HL-60 (cell line): ENCODE measurements around the gene PARP16.

Experiments used
- DNase-seq, 2 experiments: peaks; one replicate each; pipeline ENCODE4 v3.0.0-alpha.2; 2010 to 2020; ENCODE audit warnings: low read depth in 1 of 2, low spot score in 1 of 2
- H3K27ac ChIP-seq: fragments of 250-450 bp; sonication (Bioruptor Pico); replicated peaks from 2 replicates; pipeline ENCODE4 v1.5.1; 2020; ENCODE audit warnings: mild to moderate bottlenecking, moderate library complexity
- H3K27me3 ChIP-seq: fragments of 250-450 bp; sonication (Bioruptor Pico); 2 replicates; pipeline ENCODE4 v1.5.1; 2021; ENCODE audit warnings: mild to moderate bottlenecking, moderate library complexity; ENCODE audit not compliant: insufficient read depth, poor library complexity, severe bottlenecking
- H3K4me3 ChIP-seq: replicated peaks from 2 replicates; pipeline ENCODE4 v1.5.1; 2011; ENCODE audit warnings: mild to moderate bottlenecking, control low read depth, low read length; ENCODE audit not compliant: insufficient read depth
- CTCF ChIP-seq: IDR thresholded peaks from one replicate; pipeline ENCODE4 v1.5.1; 2011; ENCODE audit warnings: low read length, control low read depth, inconsistent platforms; ENCODE audit not compliant: insufficient read depth
- GABPA ChIP-seq: IDR thresholded peaks from 2 replicates; pipeline ENCODE4 v1.6.1; 2012; ENCODE audit warnings: low read depth
- POLR2AphosphoS5 ChIP-seq: IDR thresholded peaks from 2 replicates; pipeline ENCODE4 v1.6.1; 2012; ENCODE audit warnings: low read depth
- SPI1 ChIP-seq: IDR thresholded peaks from 2 replicates; pipeline ENCODE4 v1.6.1; 2012; ENCODE audit warnings: low read depth, mild to moderate bottlenecking, borderline replicate concordance
- TF ChIP-seq, protein P1 (sequence below): IDR thresholded peaks from 2 replicates; pipeline ENCODE4 v1.6.1; 2012; ENCODE audit warnings: low read depth; ENCODE audit not compliant: insufficient replicate concordance

PARP16 gene

DNA sequence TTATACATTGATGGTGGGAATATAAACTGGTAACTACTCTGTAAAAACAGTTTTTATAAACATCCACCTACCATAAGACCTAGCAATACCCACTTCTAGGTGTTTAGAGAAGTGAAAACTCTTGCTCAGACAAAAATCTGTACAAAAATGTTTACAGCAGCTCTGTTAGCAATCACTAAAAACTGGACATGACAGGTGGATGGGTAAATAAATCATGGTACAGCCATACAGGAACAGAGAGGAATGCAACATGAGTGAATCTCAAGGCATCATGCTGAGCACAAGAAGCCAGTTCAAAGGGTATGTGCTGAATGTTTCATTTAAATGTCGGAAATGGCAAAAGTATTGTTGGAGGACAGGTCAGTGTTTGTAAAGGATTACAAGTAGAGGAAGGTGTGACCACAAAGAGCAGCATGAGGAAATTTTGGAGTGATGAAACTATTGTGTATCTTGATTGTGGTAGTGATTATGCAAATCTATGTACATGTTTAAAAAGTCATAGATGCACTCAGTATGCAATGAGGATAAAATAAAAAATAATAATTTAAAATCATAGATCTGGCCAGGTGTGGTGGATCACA lies 6.3 kb upstream of the PARP16 start:
- Histone ChIP-seq H3K27ac (peak overlapping the region; percentile 55), H3K27me3 (no peaks in the 10 kb centered on the region), H3K4me3 (no peak overlapping the region)
- TF ChIP-seq CTCF (no peak), POLR2AphosphoS5 (no peak), SPI1 (no peak), GABPA (no peak)
- TF ChIP-seq, protein P1, sequence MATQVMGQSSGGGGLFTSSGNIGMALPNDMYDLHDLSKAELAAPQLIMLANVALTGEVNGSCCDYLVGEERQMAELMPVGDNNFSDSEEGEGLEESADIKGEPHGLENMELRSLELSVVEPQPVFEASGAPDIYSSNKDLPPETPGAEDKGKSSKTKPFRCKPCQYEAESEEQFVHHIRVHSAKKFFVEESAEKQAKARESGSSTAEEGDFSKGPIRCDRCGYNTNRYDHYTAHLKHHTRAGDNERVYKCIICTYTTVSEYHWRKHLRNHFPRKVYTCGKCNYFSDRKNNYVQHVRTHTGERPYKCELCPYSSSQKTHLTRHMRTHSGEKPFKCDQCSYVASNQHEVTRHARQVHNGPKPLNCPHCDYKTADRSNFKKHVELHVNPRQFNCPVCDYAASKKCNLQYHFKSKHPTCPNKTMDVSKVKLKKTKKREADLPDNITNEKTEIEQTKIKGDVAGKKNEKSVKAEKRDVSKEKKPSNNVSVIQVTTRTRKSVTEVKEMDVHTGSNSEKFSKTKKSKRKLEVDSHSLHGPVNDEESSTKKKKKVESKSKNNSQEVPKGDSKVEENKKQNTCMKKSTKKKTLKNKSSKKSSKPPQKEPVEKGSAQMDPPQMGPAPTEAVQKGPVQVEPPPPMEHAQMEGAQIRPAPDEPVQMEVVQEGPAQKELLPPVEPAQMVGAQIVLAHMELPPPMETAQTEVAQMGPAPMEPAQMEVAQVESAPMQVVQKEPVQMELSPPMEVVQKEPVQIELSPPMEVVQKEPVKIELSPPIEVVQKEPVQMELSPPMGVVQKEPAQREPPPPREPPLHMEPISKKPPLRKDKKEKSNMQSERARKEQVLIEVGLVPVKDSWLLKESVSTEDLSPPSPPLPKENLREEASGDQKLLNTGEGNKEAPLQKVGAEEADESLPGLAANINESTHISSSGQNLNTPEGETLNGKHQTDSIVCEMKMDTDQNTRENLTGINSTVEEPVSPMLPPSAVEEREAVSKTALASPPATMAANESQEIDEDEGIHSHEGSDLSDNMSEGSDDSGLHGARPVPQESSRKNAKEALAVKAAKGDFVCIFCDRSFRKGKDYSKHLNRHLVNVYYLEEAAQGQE, result no peak
- peak; percentile 58 to 59 for DNase-seq

- H3K27ac ChIP-seq, result no peak overlapping the region
- no peaks in the 10 kb centered on the region for H3K27me3 ChIP-seq
- DNase-seq, result no peak
- H3K4me3 ChIP-seq, result no peak overlapping the region
- TF ChIP-seq, protein P1, result no peak
- no peak for TF ChIP-seq GABPA
- no peak for TF ChIP-seq CTCF
- no peak for TF ChIP-seq SPI1
- no peak for TF ChIP-seq POLR2AphosphoS5
These were observed 3.5 kb upstream of the PARP16 start for GRCh38 chr15:65290228-65290627.

DNA sequence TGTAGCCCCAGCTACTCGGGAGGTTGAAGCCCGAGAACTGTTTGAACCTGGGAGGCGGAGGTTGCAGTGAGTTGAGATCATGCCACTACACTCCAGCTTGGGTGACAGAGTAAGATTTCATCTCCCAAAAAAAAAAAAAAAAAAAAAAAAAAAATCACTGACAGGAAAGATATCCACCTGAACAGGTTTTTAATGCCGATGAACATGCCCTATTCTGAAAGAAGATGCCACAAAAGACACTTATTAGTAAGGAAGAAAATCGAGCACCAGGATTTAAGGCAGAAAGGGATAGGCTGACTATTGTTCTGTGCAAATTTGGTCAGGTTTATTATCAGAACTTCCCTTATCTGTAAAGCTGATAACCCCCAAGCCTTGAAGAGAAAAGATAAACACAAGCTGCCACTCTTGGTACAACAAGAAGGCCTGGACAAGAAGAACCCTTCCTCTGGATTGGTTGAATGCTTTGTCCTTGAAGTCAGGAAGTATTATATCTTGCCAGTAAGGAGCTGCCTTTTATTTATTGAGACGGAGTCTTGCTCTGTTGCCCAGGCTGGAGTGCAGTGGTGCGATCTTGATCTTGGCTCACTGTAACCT lies 2.7 kb upstream of the PARP16 start:
- Histone ChIP-seq H3K27ac (no peak overlapping the region), H3K4me3 (no peak overlapping the region), H3K27me3 (no peaks in the 10 kb centered on the region)
- DNase-seq, result no peak
- TF ChIP-seq CTCF, result no peak
- no peak for TF ChIP-seq GABPA
- TF ChIP-seq, protein P1, result no peak
- no peak for TF ChIP-seq POLR2AphosphoS5
- no peak for TF ChIP-seq SPI1
